HEK293 (cell line): ENCODE measurements around the gene SPESP1.

Experiments used
- PRDM1 ChIP-seq: fragments of 450-650 bp; formaldehyde crosslinking; IDR thresholded peaks from 2 replicates; pipeline ENCODE4; 2016; ENCODE audit warnings: missing biosample characterization, missing genetic modification characterization
- SP2 ChIP-seq: fragments of 450-650 bp; formaldehyde crosslinking; IDR thresholded peaks from 2 replicates; pipeline ENCODE4 v1.5.1; 2016; ENCODE audit warnings: missing biosample characterization, missing genetic modification characterization
- TRIM28 ChIP-seq: IDR thresholded peaks from 2 replicates; pipeline ENCODE4 v1.6.1; 2011; ENCODE audit warnings: low read length, control low read depth, borderline replicate concordance
- ZBTB17 ChIP-seq: fragments of 450-650 bp; formaldehyde crosslinking; IDR thresholded peaks from 2 replicates; pipeline ENCODE4 v1.5.1; 2016; ENCODE audit warnings: missing biosample characterization, missing genetic modification characterization
- ZBTB8A ChIP-seq: fragments of 450-650 bp; formaldehyde crosslinking; IDR thresholded peaks from 2 replicates; pipeline ENCODE4 v1.5.1; 2016; ENCODE audit warnings: missing biosample characterization, missing genetic modification characterization
- ZEB2 ChIP-seq: fragments of 450-650 bp; formaldehyde crosslinking; IDR thresholded peaks from 2 replicates; pipeline ENCODE4 v1.5.1; 2016; ENCODE audit warnings: missing biosample characterization, missing genetic modification characterization
- ZIC2 ChIP-seq: fragments of 450-650 bp; formaldehyde crosslinking; IDR thresholded peaks from 2 replicates; pipeline ENCODE4 v1.5.1; 2016; ENCODE audit warnings: missing biosample characterization, missing genetic modification characterization
- ZNF404 ChIP-seq: fragments of 450-650 bp; formaldehyde crosslinking; IDR thresholded peaks from 2 replicates; pipeline ENCODE4 v1.5.1; 2017; ENCODE audit warnings: missing biosample characterization, missing genetic modification characterization
- ZNF501 ChIP-seq: fragments of 450-650 bp; formaldehyde crosslinking; IDR thresholded peaks from 2 replicates; pipeline ENCODE4 v1.5.1; 2016; ENCODE audit warnings: missing biosample characterization, missing genetic modification characterization
- ZNF549 ChIP-seq: fragments of 450-650 bp; IDR thresholded peaks from 2 replicates; pipeline ENCODE4 v1.5.1; 2018; ENCODE audit warnings: missing biosample characterization, missing genetic modification characterization, mild to moderate bottlenecking, inconsistent platforms, moderate library complexity
- ZNF561 ChIP-seq: fragments of 450-650 bp; IDR thresholded peaks from 2 replicates; pipeline ENCODE4 v1.5.1; 2018; ENCODE audit warnings: missing biosample characterization, missing genetic modification characterization, borderline replicate concordance
- ZNF596 ChIP-seq: fragments of 450-650 bp; IDR thresholded peaks from 2 replicates; pipeline ENCODE4 v1.5.0; 2018; ENCODE audit warnings: missing biosample characterization, mild to moderate bottlenecking, missing genetic modification characterization, moderate library complexity
- ZNF621 ChIP-seq: fragments of 450-650 bp; formaldehyde crosslinking; IDR thresholded peaks from 2 replicates; pipeline ENCODE4 v1.5.1; 2017; ENCODE audit warnings: missing biosample characterization, missing genetic modification characterization
- ZSCAN30 ChIP-seq: fragments of 450-650 bp; IDR thresholded peaks from 2 replicates; pipeline ENCODE4 v1.5.1; 2018; ENCODE audit warnings: missing biosample characterization, mild to moderate bottlenecking, missing genetic modification characterization, moderate library complexity
- TF ChIP-seq, protein P1 (sequence below): fragments of 450-650 bp; formaldehyde crosslinking; IDR thresholded peaks from 2 replicates; pipeline ENCODE4 v1.5.1; 2016; ENCODE audit warnings: missing biosample characterization, missing genetic modification characterization
- TF ChIP-seq, protein P2 (sequence below): fragments of 450-650 bp; formaldehyde crosslinking; optimal IDR thresholded peaks from 2 replicates; pipeline ENCODE3; 2016; ENCODE audit warnings: missing biosample characterization, mild to moderate bottlenecking, missing genetic modification characterization
- TF ChIP-seq, protein P3 (sequence below): fragments of 450-650 bp; formaldehyde crosslinking; IDR thresholded peaks from 2 replicates; pipeline ENCODE4 v1.5.1; 2016; ENCODE audit warnings: missing biosample characterization, missing genetic modification characterization
- TF ChIP-seq, protein P4 (sequence below): fragments of 450-650 bp; formaldehyde crosslinking; IDR thresholded peaks from 2 replicates; pipeline ENCODE4 v1.5.1; 2017; ENCODE audit warnings: missing biosample characterization, missing genetic modification characterization
- TF ChIP-seq, protein P5 (sequence below): fragments of 450-650 bp; formaldehyde crosslinking; IDR thresholded peaks from 2 replicates; pipeline ENCODE4 v1.5.1; 2016; ENCODE audit warnings: missing biosample characterization, missing genetic modification characterization
- TF ChIP-seq, protein P6 (sequence below): fragments of 450-650 bp; formaldehyde crosslinking; IDR thresholded peaks from 2 replicates; pipeline ENCODE4 v1.5.1; 2017; ENCODE audit warnings: missing biosample characterization, mild to moderate bottlenecking, missing genetic modification characterization, moderate library complexity
- TF ChIP-seq, protein P7 (sequence below): fragments of 450-650 bp; formaldehyde crosslinking; IDR thresholded peaks from 2 replicates; pipeline ENCODE4 v1.5.1; 2016; ENCODE audit warnings: missing biosample characterization, missing genetic modification characterization
- TF ChIP-seq, protein P8 (sequence below): fragments of 450-650 bp; IDR thresholded peaks from 2 replicates; pipeline ENCODE4 v1.5.1; 2018; ENCODE audit warnings: missing biosample characterization, mild to moderate bottlenecking, missing genetic modification characterization

Gene SPESP1

DNA sequence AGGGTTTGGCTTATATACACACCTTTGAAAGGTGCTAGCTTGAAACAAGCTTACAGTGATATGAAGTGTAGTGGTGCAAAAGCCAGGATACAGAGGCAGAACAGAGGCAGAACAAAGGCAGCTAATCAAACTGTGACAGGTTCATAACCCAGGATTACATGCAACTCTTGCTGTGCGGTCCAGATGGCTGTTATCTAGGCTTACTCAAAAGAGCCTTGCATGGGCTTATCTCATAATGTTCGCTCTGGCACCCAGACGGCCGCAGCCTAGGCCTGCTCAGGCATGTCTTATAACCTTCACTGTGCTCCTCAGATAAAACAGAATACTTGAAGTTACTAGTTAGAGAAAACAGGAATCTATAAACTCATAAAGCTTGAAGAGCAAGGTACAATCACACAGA, 61.4 kb downstream of the SPESP1 start (continued):
- TF ChIP-seq ZNF549 (tag by site-specific recombination) (no peak), ZBTB17 (tag by site-specific recombination) (peak; percentile 83), ZNF561 (tag by site-specific recombination) (0 out of 2 replicates have a peak, but pooled peaks have one; percentile 63), PRDM1 (no peak; the same call in 1 of the 2 replicates), TRIM28 (peak; percentile 89), ZNF404 (tag by site-specific recombination) (no peak), ZEB2 (peak; percentile 62), ZIC2 (tag by site-specific recombination) (peak; percentile 60; the same call in 1 of the 2 replicates), ZNF621 (tag by site-specific recombination) (no peak), ZSCAN30 (tag by site-specific recombination) (peak; percentile 94), ZNF501 (peak; percentile 46; the same call in 1 of the 2 replicates), SP2 (tag by site-specific recombination) (no peak), ZNF596 (peak; percentile 79; the same call in 1 of the 2 replicates), ZBTB8A (tag by site-specific recombination) (peak; percentile 81)
- TF ChIP-seq, protein P1, sequence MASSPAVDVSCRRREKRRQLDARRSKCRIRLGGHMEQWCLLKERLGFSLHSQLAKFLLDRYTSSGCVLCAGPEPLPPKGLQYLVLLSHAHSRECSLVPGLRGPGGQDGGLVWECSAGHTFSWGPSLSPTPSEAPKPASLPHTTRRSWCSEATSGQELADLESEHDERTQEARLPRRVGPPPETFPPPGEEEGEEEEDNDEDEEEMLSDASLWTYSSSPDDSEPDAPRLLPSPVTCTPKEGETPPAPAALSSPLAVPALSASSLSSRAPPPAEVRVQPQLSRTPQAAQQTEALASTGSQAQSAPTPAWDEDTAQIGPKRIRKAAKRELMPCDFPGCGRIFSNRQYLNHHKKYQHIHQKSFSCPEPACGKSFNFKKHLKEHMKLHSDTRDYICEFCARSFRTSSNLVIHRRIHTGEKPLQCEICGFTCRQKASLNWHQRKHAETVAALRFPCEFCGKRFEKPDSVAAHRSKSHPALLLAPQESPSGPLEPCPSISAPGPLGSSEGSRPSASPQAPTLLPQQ: peak; percentile 45; the same call in 1 of the 2 replicates
- TF ChIP-seq, protein P2, sequence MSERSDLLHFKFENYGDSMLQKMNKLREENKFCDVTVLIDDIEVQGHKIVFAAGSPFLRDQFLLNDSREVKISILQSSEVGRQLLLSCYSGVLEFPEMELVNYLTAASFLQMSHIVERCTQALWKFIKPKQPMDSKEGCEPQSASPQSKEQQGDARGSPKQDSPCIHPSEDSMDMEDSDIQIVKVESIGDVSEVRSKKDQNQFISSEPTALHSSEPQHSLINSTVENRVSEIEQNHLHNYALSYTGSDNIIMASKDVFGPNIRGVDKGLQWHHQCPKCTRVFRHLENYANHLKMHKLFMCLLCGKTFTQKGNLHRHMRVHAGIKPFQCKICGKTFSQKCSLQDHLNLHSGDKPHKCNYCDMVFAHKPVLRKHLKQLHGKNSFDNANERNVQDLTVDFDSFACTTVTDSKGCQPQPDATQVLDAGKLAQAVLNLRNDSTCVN (tag by site-specific recombination): no peak
- TF ChIP-seq, protein P3, sequence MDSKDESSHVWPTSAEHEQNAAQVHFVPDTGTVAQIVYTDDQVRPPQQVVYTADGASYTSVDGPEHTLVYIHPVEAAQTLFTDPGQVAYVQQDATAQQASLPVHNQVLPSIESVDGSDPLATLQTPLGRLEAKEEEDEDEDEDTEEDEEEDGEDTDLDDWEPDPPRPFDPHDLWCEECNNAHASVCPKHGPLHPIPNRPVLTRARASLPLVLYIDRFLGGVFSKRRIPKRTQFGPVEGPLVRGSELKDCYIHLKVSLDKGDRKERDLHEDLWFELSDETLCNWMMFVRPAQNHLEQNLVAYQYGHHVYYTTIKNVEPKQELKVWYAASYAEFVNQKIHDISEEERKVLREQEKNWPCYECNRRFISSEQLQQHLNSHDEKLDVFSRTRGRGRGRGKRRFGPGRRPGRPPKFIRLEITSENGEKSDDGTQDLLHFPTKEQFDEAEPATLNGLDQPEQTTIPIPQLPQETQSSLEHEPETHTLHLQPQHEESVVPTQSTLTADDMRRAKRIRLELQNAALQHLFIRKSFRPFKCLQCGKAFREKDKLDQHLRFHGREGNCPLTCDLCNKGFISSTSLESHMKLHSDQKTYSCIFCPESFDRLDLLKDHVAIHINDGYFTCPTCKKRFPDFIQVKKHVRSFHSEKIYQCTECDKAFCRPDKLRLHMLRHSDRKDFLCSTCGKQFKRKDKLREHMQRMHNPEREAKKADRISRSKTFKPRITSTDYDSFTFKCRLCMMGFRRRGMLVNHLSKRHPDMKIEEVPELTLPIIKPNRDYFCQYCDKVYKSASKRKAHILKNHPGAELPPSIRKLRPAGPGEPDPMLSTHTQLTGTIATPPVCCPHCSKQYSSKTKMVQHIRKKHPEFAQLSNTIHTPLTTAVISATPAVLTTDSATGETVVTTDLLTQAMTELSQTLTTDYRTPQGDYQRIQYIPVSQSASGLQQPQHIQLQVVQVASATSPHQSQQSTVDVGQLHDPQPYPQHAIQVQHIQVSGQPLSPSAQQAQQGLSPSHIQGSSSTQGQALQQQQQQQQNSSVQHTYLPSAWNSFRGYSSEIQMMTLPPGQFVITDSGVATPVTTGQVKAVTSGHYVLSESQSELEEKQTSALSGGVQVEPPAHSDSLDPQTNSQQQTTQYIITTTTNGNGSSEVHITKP (tag by site-specific recombination): peak; percentile 38; the same call in 1 of the 2 replicates
- TF ChIP-seq, protein P4, sequence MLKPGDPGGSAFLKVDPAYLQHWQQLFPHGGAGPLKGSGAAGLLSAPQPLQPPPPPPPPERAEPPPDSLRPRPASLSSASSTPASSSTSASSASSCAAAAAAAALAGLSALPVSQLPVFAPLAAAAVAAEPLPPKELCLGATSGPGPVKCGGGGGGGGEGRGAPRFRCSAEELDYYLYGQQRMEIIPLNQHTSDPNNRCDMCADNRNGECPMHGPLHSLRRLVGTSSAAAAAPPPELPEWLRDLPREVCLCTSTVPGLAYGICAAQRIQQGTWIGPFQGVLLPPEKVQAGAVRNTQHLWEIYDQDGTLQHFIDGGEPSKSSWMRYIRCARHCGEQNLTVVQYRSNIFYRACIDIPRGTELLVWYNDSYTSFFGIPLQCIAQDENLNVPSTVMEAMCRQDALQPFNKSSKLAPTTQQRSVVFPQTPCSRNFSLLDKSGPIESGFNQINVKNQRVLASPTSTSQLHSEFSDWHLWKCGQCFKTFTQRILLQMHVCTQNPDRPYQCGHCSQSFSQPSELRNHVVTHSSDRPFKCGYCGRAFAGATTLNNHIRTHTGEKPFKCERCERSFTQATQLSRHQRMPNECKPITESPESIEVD (tag by site-specific recombination): peak; percentile 21; the same call in 1 of the 2 replicates
- TF ChIP-seq, protein P5, sequence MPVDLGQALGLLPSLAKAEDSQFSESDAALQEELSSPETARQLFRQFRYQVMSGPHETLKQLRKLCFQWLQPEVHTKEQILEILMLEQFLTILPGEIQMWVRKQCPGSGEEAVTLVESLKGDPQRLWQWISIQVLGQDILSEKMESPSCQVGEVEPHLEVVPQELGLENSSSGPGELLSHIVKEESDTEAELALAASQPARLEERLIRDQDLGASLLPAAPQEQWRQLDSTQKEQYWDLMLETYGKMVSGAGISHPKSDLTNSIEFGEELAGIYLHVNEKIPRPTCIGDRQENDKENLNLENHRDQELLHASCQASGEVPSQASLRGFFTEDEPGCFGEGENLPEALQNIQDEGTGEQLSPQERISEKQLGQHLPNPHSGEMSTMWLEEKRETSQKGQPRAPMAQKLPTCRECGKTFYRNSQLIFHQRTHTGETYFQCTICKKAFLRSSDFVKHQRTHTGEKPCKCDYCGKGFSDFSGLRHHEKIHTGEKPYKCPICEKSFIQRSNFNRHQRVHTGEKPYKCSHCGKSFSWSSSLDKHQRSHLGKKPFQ: 0 out of 2 replicates have a peak, but pooled peaks have one; percentile 54
- TF ChIP-seq, protein P6, sequence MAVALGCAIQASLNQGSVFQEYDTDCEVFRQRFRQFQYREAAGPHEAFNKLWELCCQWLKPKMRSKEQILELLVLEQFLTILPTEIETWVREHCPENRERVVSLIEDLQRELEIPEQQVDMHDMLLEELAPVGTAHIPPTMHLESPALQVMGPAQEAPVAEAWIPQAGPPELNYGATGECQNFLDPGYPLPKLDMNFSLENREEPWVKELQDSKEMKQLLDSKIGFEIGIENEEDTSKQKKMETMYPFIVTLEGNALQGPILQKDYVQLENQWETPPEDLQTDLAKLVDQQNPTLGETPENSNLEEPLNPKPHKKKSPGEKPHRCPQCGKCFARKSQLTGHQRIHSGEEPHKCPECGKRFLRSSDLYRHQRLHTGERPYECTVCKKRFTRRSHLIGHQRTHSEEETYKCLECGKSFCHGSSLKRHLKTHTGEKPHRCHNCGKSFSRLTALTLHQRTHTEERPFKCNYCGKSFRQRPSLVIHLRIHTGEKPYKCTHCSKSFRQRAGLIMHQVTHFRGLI (tag by site-specific recombination): 0 out of 2 replicates have a peak, but pooled peaks have one; percentile 50
- TF ChIP-seq, protein P7, sequence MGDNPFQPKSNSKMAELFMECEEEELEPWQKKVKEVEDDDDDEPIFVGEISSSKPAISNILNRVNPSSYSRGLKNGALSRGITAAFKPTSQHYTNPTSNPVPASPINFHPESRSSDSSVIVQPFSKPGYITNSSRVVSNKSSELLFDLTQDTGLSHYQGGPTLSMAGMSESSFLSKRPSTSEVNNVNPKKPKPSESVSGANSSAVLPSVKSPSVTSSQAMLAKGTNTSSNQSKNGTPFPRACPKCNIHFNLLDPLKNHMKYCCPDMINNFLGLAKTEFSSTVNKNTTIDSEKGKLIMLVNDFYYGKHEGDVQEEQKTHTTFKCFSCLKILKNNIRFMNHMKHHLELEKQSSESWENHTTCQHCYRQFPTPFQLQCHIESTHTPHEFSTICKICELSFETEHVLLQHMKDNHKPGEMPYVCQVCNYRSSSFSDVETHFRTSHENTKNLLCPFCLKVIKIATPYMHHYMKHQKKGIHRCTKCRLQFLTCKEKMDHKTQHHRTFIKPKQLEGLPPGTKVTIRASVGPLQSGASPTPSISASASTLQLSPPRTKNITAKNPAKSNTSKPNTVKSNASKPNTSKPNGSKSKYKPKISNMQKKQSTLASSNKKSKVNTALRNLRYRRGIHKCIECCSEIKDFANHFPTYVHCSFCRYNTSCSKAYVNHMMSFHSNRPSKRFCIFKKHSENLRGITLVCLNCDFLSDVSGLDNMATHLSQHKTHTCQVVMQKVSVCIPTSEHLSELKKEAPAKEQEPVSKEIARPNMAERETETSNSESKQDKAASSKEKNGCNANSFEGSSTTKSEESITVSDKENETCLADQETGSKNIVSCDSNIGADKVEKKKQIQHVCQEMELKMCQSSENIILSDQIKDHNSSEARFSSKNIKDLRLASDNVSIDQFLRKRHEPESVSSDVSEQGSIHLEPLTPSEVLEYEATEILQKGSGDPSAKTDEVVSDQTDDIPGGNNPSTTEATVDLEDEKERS (tag by site-specific recombination): 0 out of 2 replicates have a peak, but pooled peaks have one; percentile 6
- TF ChIP-seq, protein P8, sequence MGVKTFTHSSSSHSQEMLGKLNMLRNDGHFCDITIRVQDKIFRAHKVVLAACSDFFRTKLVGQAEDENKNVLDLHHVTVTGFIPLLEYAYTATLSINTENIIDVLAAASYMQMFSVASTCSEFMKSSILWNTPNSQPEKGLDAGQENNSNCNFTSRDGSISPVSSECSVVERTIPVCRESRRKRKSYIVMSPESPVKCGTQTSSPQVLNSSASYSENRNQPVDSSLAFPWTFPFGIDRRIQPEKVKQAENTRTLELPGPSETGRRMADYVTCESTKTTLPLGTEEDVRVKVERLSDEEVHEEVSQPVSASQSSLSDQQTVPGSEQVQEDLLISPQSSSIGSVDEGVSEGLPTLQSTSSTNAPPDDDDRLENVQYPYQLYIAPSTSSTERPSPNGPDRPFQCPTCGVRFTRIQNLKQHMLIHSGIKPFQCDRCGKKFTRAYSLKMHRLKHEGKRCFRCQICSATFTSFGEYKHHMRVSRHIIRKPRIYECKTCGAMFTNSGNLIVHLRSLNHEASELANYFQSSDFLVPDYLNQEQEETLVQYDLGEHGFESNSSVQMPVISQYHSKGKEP (tag by site-specific recombination): peak; percentile 98
